ENCODE measurements around the gene F10. TPM values are rescaled to one million over a fixed set of nuclear protein-coding genes. Genes with fewer than 3 reads are reported as not detected.
A peak's percentile ranks its signal among the peaks of the same experiment; 100 is the strongest.

F10 gene
- total RNA-seq: 10 to 100 TPM in 3 of 4 donors, 1 to 10 TPM in 1; 4.1 to 22.5 (median 11.8) TPM

- Histone ChIP-seq H3K4me3 (peak within 1 kb of the TSS in 2 of 4 donors; percentile 39 to 45), H3K27me3 (no peaks in the 10 kb centered on the region), H3K36me3 (no peaks in the 10 kb centered on the region), H3K4me1 (peaks cover 0 to 5% (median 0%) of the 10 kb centered on the region in 4 donors), H3K27ac (peak within 1 kb of the TSS in 2 of 4 donors; percentile 44 to 55), H3K9me3 (no peaks in the 10 kb centered on the region)
- peak; percentile 25 to 90 (median 89) for DNase-seq
- TF ChIP-seq, protein P1, sequence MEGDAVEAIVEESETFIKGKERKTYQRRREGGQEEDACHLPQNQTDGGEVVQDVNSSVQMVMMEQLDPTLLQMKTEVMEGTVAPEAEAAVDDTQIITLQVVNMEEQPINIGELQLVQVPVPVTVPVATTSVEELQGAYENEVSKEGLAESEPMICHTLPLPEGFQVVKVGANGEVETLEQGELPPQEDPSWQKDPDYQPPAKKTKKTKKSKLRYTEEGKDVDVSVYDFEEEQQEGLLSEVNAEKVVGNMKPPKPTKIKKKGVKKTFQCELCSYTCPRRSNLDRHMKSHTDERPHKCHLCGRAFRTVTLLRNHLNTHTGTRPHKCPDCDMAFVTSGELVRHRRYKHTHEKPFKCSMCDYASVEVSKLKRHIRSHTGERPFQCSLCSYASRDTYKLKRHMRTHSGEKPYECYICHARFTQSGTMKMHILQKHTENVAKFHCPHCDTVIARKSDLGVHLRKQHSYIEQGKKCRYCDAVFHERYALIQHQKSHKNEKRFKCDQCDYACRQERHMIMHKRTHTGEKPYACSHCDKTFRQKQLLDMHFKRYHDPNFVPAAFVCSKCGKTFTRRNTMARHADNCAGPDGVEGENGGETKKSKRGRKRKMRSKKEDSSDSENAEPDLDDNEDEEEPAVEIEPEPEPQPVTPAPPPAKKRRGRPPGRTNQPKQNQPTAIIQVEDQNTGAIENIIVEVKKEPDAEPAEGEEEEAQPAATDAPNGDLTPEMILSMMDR (IDR thresholded peaks at IDR 0.05): peak in 3 of 6 experiments; percentile 51 to 57 (median 53)
- TF ChIP-seq POLR2A (IDR thresholded peaks at IDR 0.05): peak; percentile 40 to 56
Measured at GRCh38 chr13:113122550-113123225, at the start of gene F10. TSS of gene F10 (plus strand) at chr13:113122799. CDS start at chr13:113122856, 57 bp downstream.

GRCh38 chr13:113073942-113074341, 48.7 kb upstream of the F10 start:
- no peaks in the 10 kb centered on the region for H3K27me3 ChIP-seq
- no peak overlapping the region for H3K27ac ChIP-seq
- peaks cover 0 to 13% (median 0%) of the 10 kb centered on the region in 3 donors for H3K36me3 ChIP-seq
- no peaks in the 10 kb centered on the region for H3K9me3 ChIP-seq
- H3K4me3 ChIP-seq: no peak overlapping the region
- no peak for TF ChIP-seq POLR2A (IDR thresholded peaks at IDR 0.05)
- DNase-seq: no peak
- no peaks in the 10 kb centered on the region for H3K4me1 ChIP-seq

GRCh38 chr13:113074401-113074800, 48.2 kb upstream of the F10 start:
- no peak for DNase-seq
- H3K4me3 ChIP-seq: no peak overlapping the region
- H3K36me3 ChIP-seq: peaks cover 0 to 13% (median 0%) of the 10 kb centered on the region in 3 donors
- no peaks in the 10 kb centered on the region for H3K9me3 ChIP-seq
- no peaks in the 10 kb centered on the region for H3K27me3 ChIP-seq
- no peaks in the 10 kb centered on the region for H3K4me1 ChIP-seq
- TF ChIP-seq POLR2A (IDR thresholded peaks at IDR 0.05): no peak
- TF ChIP-seq, protein P1 (IDR thresholded peaks at IDR 0.05): no peak
- no peak overlapping the region for H3K27ac ChIP-seq

DNA sequence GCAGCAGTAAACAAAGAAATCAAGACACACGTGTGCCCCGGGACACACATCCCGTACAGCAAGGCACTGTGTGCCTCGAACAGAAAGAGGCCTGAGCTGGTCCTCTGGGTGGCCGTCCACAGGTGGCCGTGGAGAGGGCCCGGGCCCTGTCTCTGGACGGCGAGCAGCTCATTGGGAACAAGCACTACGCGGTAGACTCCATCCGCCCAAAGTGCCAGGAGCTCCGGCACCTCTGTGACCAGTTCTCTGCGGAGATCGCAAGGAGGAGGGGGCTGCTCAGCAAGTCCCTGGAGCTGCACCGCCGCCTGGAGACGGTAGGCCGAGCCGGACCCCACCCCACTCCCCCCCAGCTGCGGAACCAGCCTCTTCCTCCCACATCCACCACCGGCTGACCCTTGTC, 47.7 kb upstream of the F10 start:
- H3K4me3 ChIP-seq: no peak overlapping the region
- no peak for DNase-seq
- no peaks in the 10 kb centered on the region for H3K9me3 ChIP-seq
- no peak overlapping the region for H3K27ac ChIP-seq
- no peaks in the 10 kb centered on the region for H3K4me1 ChIP-seq
- no peaks in the 10 kb centered on the region for H3K27me3 ChIP-seq
- H3K36me3 ChIP-seq: peaks cover 0 to 13% (median 0%) of the 10 kb centered on the region in 3 donors
- TF ChIP-seq POLR2A (IDR thresholded peaks at IDR 0.05): no peak

DNA sequence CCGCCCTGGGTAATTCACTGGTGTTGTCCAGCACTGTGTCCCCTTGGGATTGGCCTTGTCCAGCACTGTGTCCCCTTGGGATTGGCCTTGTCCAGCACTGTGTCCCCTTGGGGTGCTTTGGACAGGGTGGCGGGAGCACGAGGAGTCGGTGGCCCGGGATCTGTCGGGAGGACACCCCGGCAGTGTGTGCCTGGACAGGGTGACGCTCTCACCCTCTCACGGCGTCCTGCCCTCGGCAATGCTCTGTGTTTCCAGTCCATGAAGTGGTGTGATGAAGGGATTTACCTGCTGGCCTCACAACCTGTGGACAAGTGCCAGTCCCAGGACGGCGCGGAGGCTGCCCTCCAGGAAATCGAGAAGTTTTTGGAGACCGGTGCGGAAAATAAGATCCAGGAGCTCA, 46.9 kb upstream of the F10 start:
- H3K27ac ChIP-seq: no peak overlapping the region
- H3K4me1 ChIP-seq: no peaks in the 10 kb centered on the region
- H3K9me3 ChIP-seq: no peaks in the 10 kb centered on the region
- no peaks in the 10 kb centered on the region for H3K27me3 ChIP-seq
- DNase-seq: no peak
- H3K4me3 ChIP-seq: no peak overlapping the region
- TF ChIP-seq POLR2A (IDR thresholded peaks at IDR 0.05): no peak
- peaks cover 0 to 13% (median 0%) of the 10 kb centered on the region in 3 donors for H3K36me3 ChIP-seq

DNA sequence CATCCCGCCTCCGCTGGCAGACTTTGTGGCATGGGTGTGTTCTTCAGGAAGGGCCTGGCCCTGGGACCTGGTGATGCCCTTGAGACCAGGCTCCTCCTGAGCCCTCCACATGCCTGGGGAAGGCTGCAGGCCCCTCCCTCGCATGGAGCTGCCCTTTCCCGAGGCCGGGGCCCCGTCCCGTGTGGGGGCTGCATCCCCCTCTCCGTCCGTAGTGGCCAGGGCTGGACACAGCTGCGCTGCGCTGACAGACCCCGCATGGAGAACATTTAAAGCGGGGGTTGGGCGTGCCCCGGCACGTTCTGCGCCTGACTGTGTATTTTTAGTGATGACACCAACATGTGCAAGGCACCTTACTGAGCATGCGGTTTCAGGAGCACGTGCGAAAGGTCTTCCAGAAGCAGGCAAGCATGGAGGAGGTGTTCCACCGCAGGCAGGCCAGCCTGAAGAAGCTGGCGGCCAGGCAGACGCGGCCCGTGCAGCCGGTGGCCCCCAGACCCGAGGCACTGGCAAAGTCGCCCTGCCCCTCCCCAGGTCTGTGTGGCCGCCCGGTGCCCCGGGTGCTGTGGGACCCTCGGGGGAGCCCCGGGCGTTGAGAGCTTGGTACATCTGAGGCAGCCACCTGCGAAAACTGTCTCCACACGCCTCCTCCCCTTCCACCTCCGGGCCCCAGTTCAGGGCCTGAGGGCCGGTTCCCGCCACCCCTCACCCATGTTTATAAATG, 45.8 kb upstream of the F10 start:
- DNase-seq: no peak
- Histone ChIP-seq H3K9me3 (no peaks in the 10 kb centered on the region), H3K4me3 (no peak overlapping the region), H3K4me1 (no peaks in the 10 kb centered on the region), H3K27ac (no peak overlapping the region), H3K36me3 (peaks cover 0 to 13% (median 0%) of the 10 kb centered on the region in 3 donors), H3K27me3 (no peaks in the 10 kb centered on the region)
- TF ChIP-seq, protein P1 (IDR thresholded peaks at IDR 0.05): no peak
- TF ChIP-seq POLR2A (IDR thresholded peaks at IDR 0.05): no peak

- H3K4me3 ChIP-seq: no peak overlapping the region
- no peaks in the 10 kb centered on the region for H3K27me3 ChIP-seq
- TF ChIP-seq, protein P1 (IDR thresholded peaks at IDR 0.05): no peak
- no peak for TF ChIP-seq POLR2A (IDR thresholded peaks at IDR 0.05)
- peaks cover 0 to 13% (median 0%) of the 10 kb centered on the region in 3 donors for H3K36me3 ChIP-seq
- H3K27ac ChIP-seq: no peak overlapping the region
- H3K4me1 ChIP-seq: no peaks in the 10 kb centered on the region
- no peaks in the 10 kb centered on the region for H3K9me3 ChIP-seq
- no peak for DNase-seq
Measured at GRCh38 chr13:113077566-113077952, 45.0 kb upstream of the F10 start.
